Activated CD4-positive, alpha-beta T cell treated with anti-CD3 and anti-CD28 coated beads for 36 hours (primary cell): ENCODE measurements around the gene CALHM1. TPM values are rescaled to one million over a fixed set of nuclear protein-coding genes. Genes with fewer than 3 reads are reported as not detected.
"Not testable (repeated sequence)": the region's sequence is repeated elsewhere in the genome, so short reads cannot be mapped to it uniquely, and the experiment has no call there.

ENCODE experiments used
- ATAC-seq: fragments of 200-7000 bp; cut with Tn5 transposase; one replicate; pipeline ENCODE4 v1.10.0; 2021; ENCODE audit warnings: mild to moderate bottlenecking, moderate library complexity
- CTCF ChIA-PET: fragments of 350-600 bp; sonication (Branson Sonifier 250); formaldehyde crosslinking; loops from one replicate; lab custom pipeline; 2021; ENCODE audit warnings: antibody characterized with exemption; lab: Charles Lee
- POLR2A ChIA-PET: fragments of 350-600 bp; sonication (Branson Sonifier 250); formaldehyde crosslinking; loops from one replicate; lab custom pipeline; 2021; ENCODE audit warnings: antibody characterized with exemption, inconsistent platforms; lab: Charles Lee
- DNase-seq: peaks from one replicate; pipeline ENCODE4 v3.0.0-alpha.2; 2020
- H3K27ac Mint-ChIP-seq: one replicate; pipeline ENCODE4 v1.8.0; 2021; ENCODE audit warnings: mixed read lengths
- H3K27me3 Mint-ChIP-seq: one replicate; pipeline ENCODE4 v1.8.0; 2021; ENCODE audit warnings: mixed read lengths
- H3K36me3 Mint-ChIP-seq: one replicate; pipeline ENCODE4 v1.8.0; 2021; ENCODE audit warnings: low read depth, mixed read lengths
- H3K4me1 Mint-ChIP-seq: one replicate; pipeline ENCODE4 v1.8.0; 2021; ENCODE audit warnings: mixed read lengths
- H3K4me3 Mint-ChIP-seq: one replicate; pipeline ENCODE4 v1.8.0; 2021; ENCODE audit warnings: mild to moderate bottlenecking, moderate library complexity, mixed read lengths
- H3K9me3 Mint-ChIP-seq: one replicate; pipeline ENCODE4 v1.8.0; 2021; ENCODE audit warnings: low read depth, mixed read lengths
- intact Hi-C, 2 experiments: fragments of 100-400 bp; cut with DNase I in 1 of 2; cut with micrococcal nuclease in 1 of 2; formaldehyde crosslinking; loops; one replicate each; pipeline versions ENCODE4 v1.14.2 to v1.15.1; 2022 to 2024; cut with DNase I, micrococcal nuclease
- total RNA-seq, 2 experiments: library from RNA; stranded (reverse); gene quantifications; one replicate each; pipeline ENCODE4 v1.2.3, GENCODE V29; 2021

CALHM1 gene
- total RNA-seq, 2 experiments from 2014 or later, result not detected

DNA sequence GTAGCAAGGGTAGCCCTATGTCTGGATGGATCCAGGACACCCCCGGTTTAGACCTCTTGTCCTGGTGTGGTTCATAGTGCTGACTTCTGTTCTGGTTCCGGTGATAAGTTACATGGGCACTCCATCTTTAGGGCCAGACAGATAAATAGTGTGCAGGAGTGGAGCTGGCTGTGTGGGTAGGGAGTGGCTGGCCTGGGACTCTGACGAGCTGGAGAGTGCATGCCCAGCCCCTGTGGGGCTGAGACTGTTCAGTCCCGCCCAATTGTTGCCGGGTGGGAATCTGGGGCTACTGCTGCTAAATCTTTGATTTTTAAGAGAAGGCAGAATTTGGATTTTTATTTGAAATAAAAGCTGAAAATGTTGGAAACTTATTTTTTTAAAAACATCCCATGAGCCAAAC is 35.0 kb downstream of the CALHM1 start:
- Mint-ChIP-seq H3K36me3 (peaks cover 72% of the 10 kb centered on the region), H3K27ac (no peak overlapping the region), H3K27me3 (no peaks in the 10 kb centered on the region), H3K4me3 (no peak overlapping the region), H3K9me3 (no peaks in the 10 kb centered on the region), H3K4me1 (peaks cover 17% of the 10 kb centered on the region)
- ATAC-seq (no peak), DNase-seq (no peak)
- CTCF ChIA-PET, result no interaction called here
- intact Hi-C loops, result no loop called here
- POLR2A ChIA-PET, result no interaction called here

DNA sequence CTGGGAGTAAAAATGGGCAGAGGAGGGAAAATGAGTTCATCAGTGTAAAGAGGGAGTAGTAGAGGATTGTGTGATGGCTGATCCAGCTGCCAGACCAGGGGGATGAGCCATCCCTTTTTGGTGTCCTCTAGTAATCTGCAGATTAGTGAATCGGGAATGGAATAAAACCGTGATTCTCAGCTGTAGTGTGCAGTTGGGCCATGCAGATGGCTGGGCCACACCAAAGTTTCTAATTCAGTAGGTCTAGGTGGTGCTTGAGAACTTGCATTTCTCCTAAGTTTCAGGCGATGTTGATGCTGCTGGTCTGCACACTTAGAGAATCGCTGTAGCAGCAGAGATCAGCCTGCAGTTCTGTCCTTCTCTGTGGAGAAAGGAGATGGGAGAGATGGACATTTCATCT is 39.6 kb downstream of the CALHM1 start:
- H3K4me3 Mint-ChIP-seq, result no peak overlapping the region
- no peaks in the 10 kb centered on the region for H3K4me1 Mint-ChIP-seq
- ATAC-seq (no peak), DNase-seq (no peak)
- no peaks in the 10 kb centered on the region for H3K9me3 Mint-ChIP-seq
- H3K27ac Mint-ChIP-seq, result no peak overlapping the region
- H3K36me3 Mint-ChIP-seq, result peaks cover 80% of the 10 kb centered on the region
- intact Hi-C loops, result loop anchor here in 1 of 2 experiments (5.0 kb wide), 1 partner anchor 148 kb away; no protein-coding TSS in a partner anchor
- POLR2A ChIA-PET, result no interaction called here
- CTCF ChIA-PET, result interaction anchor here (0.6 to 3.4 kb wide), 2 partner anchors 64 to 145 kb away, joined by 3 to 15 read pairs; no protein-coding TSS in a partner anchor
- H3K27me3 Mint-ChIP-seq, result no peaks in the 10 kb centered on the region

DNA sequence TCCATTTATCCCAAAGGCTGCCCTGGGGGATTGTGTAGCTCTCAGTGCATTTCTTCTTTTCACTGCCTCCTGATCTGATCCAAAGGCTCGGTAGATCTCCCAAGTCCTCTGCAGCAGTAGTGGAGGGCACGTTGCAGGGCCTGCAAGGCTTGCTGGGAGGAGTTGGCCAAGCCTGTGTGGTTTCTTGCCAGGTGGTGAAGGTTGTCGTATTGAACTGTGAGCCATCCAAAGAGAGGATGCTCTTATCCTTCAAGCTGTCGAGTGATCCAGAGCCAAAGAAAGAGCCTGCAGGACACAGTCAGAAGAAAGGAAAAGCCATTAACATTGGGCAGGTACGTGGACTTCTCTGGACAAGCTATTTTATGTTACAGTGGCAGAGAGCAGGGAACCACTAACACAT is 41.1 kb downstream of the CALHM1 start:
- DNase-seq (no peak), ATAC-seq (no peak)
- Mint-ChIP-seq H3K36me3 (peaks cover 78% of the 10 kb centered on the region), H3K27me3 (no peaks in the 10 kb centered on the region), H3K4me1 (no peaks in the 10 kb centered on the region), H3K4me3 (no peak overlapping the region), H3K27ac (no peak overlapping the region), H3K9me3 (no peaks in the 10 kb centered on the region)
- intact Hi-C loops, result loop anchor here (1.0 to 5.0 kb wide), 3 partner anchors 65 to 150 kb away; no protein-coding TSS in a partner anchor
- ChIA-PET CTCF (interaction anchor here (0.7 to 3.4 kb wide), 5 partner anchors 15 to 69 kb away, joined by 3 to 15 read pairs (median 9); no protein-coding TSS in a partner anchor), POLR2A (no interaction called here)

DNA sequence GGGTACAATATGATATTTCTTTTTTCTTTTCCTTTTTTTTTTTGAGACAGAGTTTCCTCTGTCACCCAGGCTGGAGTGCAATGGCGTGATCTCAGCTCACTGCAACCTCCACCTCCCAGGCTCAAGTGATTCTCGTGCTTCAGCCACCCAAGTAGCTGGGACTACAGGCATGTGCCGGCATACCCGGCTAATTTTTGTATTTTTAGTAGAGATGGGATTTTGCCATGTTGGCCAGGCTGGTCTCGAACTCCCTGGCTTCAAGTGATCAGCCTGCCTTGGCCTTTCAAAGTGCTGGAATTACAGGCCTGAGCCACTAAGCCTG is 41.6 kb downstream of the CALHM1 start:
- H3K27ac Mint-ChIP-seq, H3K4me3 Mint-ChIP-seq, H3K9me3 Mint-ChIP-seq, DNase-seq, H3K4me1 Mint-ChIP-seq, H3K27me3 Mint-ChIP-seq, ATAC-seq, POLR2A ChIA-PET: not testable (repeated sequence)
- CTCF ChIA-PET, result interaction anchor here (0.7 to 3.4 kb wide), 7 partner anchors 15 to 149 kb away, joined by 3 to 15 read pairs (median 5); partner anchors contain the start of genes ATP5MK and PDCD11
- peaks cover 73% of the 10 kb centered on the region for H3K36me3 Mint-ChIP-seq
- intact Hi-C loops, result loop anchor here (1.0 to 5.0 kb wide), 3 partner anchors 65 to 150 kb away; no protein-coding TSS in a partner anchor

DNA sequence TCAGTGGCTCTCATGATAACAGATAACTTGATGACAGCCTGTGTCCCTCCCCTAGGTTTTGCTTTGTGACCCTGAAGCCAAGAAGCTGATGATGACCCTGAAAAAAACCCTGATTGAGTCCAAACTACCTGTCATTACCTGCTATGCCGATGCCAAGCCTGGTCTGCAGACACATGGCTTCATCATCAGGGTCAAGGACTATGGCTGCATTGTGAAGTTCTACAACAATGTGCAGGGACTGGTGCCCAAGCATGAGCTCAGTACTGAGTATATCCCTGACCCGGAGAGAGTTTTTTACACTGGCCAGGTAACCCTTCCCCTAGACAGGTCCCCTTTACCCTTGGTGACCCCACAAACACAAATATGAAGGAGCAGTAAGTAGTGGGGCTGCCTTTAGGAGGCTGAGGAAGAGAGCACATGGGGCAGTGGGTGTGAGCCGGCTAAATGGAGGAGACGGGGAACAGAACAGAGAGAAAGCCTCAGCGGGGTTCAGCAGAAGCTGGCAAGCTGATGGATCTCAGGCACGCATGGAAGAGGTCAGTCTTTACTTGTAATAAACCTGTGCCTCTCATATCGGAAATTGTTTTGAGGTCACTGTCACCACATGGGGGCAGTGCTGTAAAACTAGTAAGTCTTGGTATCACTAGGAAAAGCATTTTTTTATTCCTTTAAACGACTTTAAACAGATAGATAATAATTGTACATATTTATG is 42.1 kb downstream of the CALHM1 start:
- ChIA-PET CTCF (interaction anchor here (0.6 to 3.4 kb wide), 13 partner anchors 14 to 263 kb away, joined by 3 to 15 read pairs (median 4); partner anchors contain the start of genes ATP5MK and PDCD11), POLR2A (no interaction called here)
- Mint-ChIP-seq H3K4me3 (no peak overlapping the region), H3K27me3 (no peaks in the 10 kb centered on the region), H3K4me1 (no peaks in the 10 kb centered on the region), H3K9me3 (no peaks in the 10 kb centered on the region), H3K36me3 (peaks cover 73% of the 10 kb centered on the region), H3K27ac (no peak overlapping the region)
- intact Hi-C loops, result loop anchor here (1.0 to 5.0 kb wide), 4 partner anchors 66 to 151 kb away; no protein-coding TSS in a partner anchor
- peak; percentile 70 for DNase-seq
- ATAC-seq, result peak; percentile 55

DNA sequence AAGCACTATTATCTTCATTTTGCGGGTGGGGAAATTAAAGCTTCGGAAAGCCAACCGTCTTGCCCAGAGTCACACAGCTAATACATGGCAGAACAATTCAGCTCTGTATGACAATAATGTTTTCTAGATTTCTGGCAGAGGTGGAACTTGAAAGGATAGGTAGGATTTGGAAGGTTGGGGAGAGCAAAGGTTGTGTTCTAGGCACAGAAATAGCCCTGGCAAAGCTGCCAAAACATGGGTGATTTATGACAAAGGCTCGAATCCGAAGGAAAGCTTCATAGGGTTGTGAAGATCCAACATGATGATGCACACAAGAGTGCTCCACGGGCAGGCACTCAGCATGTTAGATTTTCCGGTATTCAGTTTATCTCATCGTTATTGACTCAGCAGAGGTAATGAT is 43.1 kb downstream of the CALHM1 start:
- intact Hi-C loops, result loop anchor here in 1 of 2 experiments (5.0 kb wide), 1 partner anchor 152 kb away; no protein-coding TSS in a partner anchor
- Mint-ChIP-seq H3K36me3 (peaks cover 70% of the 10 kb centered on the region), H3K27ac (no peak overlapping the region), H3K4me3 (no peak overlapping the region), H3K27me3 (no peaks in the 10 kb centered on the region), H3K9me3 (no peaks in the 10 kb centered on the region), H3K4me1 (no peaks in the 10 kb centered on the region)
- ATAC-seq, result no peak
- no peak for DNase-seq
- ChIA-PET POLR2A (no interaction called here), CTCF (interaction anchor here (0.6 to 2.8 kb wide), 9 partner anchors 13 to 69 kb away, joined by 3 to 10 read pairs (median 4); no protein-coding TSS in a partner anchor)

DNA sequence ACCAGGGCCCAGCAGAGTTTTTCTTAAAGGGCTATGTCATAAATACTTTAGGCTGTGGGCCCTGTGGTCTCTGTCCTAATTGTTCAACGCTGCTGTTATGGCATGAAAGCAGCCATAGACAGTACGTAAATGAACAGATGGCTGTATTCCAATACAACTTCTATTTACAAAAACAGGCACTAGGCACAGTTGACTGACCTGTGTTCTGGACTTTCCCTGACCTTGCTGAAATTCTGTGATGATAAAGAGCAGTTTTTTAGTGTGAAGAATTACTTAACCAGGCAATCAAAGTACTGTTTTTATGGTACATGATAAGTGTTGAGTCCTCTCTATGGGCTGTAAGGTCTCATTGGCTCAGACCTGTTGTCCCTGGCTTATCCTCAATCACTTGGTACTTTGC is 45.1 kb downstream of the CALHM1 start:
- no peaks in the 10 kb centered on the region for H3K27me3 Mint-ChIP-seq
- POLR2A ChIA-PET, result no interaction called here
- DNase-seq (no peak), ATAC-seq (no peak)
- peaks cover 67% of the 10 kb centered on the region for H3K36me3 Mint-ChIP-seq
- H3K4me1 Mint-ChIP-seq, result no peaks in the 10 kb centered on the region
- H3K4me3 Mint-ChIP-seq, result no peak overlapping the region
- CTCF ChIA-PET, result interaction anchor here (1.0 to 2.8 kb wide), 2 partner anchors 16 to 73 kb away, joined by 4 to 10 read pairs; no protein-coding TSS in a partner anchor
- intact Hi-C loops, result no loop called here
- no peaks in the 10 kb centered on the region for H3K9me3 Mint-ChIP-seq
- no peak overlapping the region for H3K27ac Mint-ChIP-seq

Other genes starting within 250 kb of the CALHM1 start
- gene RPEL1, start 213.0 kb downstream of the CALHM1 start, total RNA-seq, result not detected
- gene INA, start 181.8 kb downstream of the CALHM1 start, total RNA-seq, result under 1 TPM; 0.32 to 0.35 TPM
- 10 to 100 TPM; 10.4 to 14.8 TPM for gene PCGF6, start 107.8 kb downstream of the CALHM1 start, total RNA-seq
- gene TAF5, start 90.9 kb downstream of the CALHM1 start, total RNA-seq, result 10 to 100 TPM; 11.2 to 11.4 TPM
- gene ATP5MK, start 62.4 kb downstream of the CALHM1 start, total RNA-seq, result 100 to 1,000 TPM; 377 to 447 TPM
- gene PDCD11, start 62.3 kb downstream of the CALHM1 start, total RNA-seq, result 10 to 100 TPM; 60.6 to 73.8 TPM
- 10 to 100 TPM; 10.1 to 12.0 TPM for gene CALHM2, start 6.5 kb downstream of the CALHM1 start, total RNA-seq
- not detected for gene CALHM3, start 20.3 kb upstream of the CALHM1 start, total RNA-seq
- gene NEURL1, start 34.8 kb upstream of the CALHM1 start, total RNA-seq, result 1 to 10 TPM; 2.3 to 2.4 TPM